Activated CD8-positive, alpha-beta T cell treated with anti-CD3 and anti-CD28 coated beads for 36 hours (primary cell): ENCODE results near the gene PLXNB1. TPM values are rescaled to one million over a fixed set of nuclear protein-coding genes. Genes with fewer than 3 reads are reported as not detected.

Source experiments
- ATAC-seq: fragments of 200-7000 bp; cut with Tn5 transposase; one replicate; pipeline ENCODE4 v1.10.0; 2021; ENCODE audit warnings: mild to moderate bottlenecking, moderate library complexity
- CTCF ChIA-PET: fragments of 350-600 bp; sonication (Branson Sonifier 250); formaldehyde crosslinking; loops from one replicate; lab custom pipeline; 2021; ENCODE audit warnings: antibody characterized with exemption; lab: Charles Lee
- POLR2A ChIA-PET: fragments of 350-600 bp; sonication (Branson Sonifier 250); formaldehyde crosslinking; loops from one replicate; lab custom pipeline; 2021; ENCODE audit warnings: antibody characterized with exemption; lab: Charles Lee
- DNase-seq: peaks from one replicate; pipeline ENCODE4 v3.0.0-alpha.2; 2020
- H3K27ac Mint-ChIP-seq: one replicate; pipeline ENCODE4 v1.8.0; 2021; ENCODE audit warnings: mild to moderate bottlenecking, mixed read lengths
- H3K27me3 Mint-ChIP-seq: one replicate; pipeline ENCODE4 v1.8.0; 2021; ENCODE audit warnings: mixed read lengths
- H3K36me3 Mint-ChIP-seq: one replicate; pipeline ENCODE4 v1.8.0; 2021; ENCODE audit warnings: low read depth, mixed read lengths
- H3K4me1 Mint-ChIP-seq: one replicate; pipeline ENCODE4 v1.8.0; 2021; ENCODE audit warnings: low read depth, mixed read lengths
- H3K4me3 Mint-ChIP-seq: one replicate; pipeline ENCODE4 v1.8.0; 2021; ENCODE audit warnings: mild to moderate bottlenecking, moderate library complexity, mixed read lengths
- H3K9me3 Mint-ChIP-seq: one replicate; pipeline ENCODE4 v1.8.0; 2021; ENCODE audit warnings: mixed read lengths
- intact Hi-C: fragments of 100-400 bp; cut with micrococcal nuclease; formaldehyde crosslinking; loops from one replicate; pipeline ENCODE4 v1.10.0; 2022
- total RNA-seq, 2 experiments: library from RNA; stranded (reverse); gene quantifications; one replicate each; pipeline ENCODE4 v1.2.3, GENCODE V29; 2021
- TF ChIP-seq, protein P1 (sequence below): fragments of 200-600 bp; IDR thresholded peaks from one replicate; pipeline ENCODE4 v1.8.0; 2022; ENCODE audit warnings: antibody characterized with exemption, mild to moderate bottlenecking

The PLXNB1 gene, protein sequence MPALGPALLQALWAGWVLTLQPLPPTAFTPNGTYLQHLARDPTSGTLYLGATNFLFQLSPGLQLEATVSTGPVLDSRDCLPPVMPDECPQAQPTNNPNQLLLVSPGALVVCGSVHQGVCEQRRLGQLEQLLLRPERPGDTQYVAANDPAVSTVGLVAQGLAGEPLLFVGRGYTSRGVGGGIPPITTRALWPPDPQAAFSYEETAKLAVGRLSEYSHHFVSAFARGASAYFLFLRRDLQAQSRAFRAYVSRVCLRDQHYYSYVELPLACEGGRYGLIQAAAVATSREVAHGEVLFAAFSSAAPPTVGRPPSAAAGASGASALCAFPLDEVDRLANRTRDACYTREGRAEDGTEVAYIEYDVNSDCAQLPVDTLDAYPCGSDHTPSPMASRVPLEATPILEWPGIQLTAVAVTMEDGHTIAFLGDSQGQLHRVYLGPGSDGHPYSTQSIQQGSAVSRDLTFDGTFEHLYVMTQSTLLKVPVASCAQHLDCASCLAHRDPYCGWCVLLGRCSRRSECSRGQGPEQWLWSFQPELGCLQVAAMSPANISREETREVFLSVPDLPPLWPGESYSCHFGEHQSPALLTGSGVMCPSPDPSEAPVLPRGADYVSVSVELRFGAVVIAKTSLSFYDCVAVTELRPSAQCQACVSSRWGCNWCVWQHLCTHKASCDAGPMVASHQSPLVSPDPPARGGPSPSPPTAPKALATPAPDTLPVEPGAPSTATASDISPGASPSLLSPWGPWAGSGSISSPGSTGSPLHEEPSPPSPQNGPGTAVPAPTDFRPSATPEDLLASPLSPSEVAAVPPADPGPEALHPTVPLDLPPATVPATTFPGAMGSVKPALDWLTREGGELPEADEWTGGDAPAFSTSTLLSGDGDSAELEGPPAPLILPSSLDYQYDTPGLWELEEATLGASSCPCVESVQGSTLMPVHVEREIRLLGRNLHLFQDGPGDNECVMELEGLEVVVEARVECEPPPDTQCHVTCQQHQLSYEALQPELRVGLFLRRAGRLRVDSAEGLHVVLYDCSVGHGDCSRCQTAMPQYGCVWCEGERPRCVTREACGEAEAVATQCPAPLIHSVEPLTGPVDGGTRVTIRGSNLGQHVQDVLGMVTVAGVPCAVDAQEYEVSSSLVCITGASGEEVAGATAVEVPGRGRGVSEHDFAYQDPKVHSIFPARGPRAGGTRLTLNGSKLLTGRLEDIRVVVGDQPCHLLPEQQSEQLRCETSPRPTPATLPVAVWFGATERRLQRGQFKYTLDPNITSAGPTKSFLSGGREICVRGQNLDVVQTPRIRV (N-terminal part only)
- total RNA-seq = 1 to 10 TPM; 3.7 TPM

DNA sequence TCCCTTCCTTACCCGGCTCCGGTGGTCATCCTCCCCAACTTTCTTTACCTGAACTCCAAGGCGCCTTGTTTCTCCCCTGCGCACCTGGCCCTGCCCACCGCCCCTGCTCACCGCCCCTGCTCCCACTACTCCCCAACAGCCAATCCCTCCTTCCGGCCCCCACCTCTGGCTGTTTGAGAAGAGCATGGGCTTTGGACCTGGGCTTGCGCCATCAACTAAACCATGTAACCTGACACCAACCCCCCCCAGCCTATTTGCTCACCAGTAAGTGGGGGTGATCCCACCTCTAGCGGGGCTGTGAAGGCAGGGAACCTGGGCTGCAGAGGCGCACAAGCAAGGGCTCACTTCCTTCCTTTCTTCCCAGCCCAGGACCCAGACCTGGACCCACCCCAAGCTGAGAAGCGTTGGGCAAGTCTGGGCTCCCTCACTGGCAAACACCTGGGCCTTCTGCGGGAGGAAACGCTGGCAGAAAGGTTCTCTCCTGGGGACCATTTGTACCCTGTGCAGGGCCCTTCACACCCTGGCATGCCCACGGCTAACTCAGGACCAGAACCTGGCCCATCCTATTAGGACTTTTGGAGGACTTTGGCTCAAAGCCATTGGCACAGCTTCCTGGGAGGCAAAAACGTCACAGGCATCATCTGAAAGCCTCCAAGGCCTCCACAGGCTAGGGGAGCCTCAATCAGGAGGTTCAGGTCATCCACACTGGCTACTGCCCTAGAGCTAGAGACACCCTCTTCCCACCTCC is at the start of gene PLXNB1:
Gene PLXNB1, minus strand, starts transcription at position 127 of the 748 bp plus-strand sequence. CDS start 5,475 bp downstream, outside the sequence.
- peak; percentile 8 for ATAC-seq
- DNase-seq = peak; percentile 32
- Mint-ChIP-seq H3K27me3 (peaks cover 6% of the 10 kb centered on the region), H3K27ac (no peak within 1 kb of the TSS), H3K9me3 (no peaks in the 10 kb centered on the region), H3K36me3 (peaks cover 12% of the 10 kb centered on the region), H3K4me3 (peak within 1 kb of the TSS; percentile 72), H3K4me1 (peaks cover 7% of the 10 kb centered on the region)
- POLR2A ChIA-PET = interaction anchor here (0.6 to 2.4 kb wide), 4 partner anchors 9 to 41 kb away, joined by 3 to 8 read pairs (median 4); partner anchors contain the start of genes CCDC51 and TMA7
- intact Hi-C loops = no loop called here
- CTCF ChIA-PET = no interaction called here
- TF ChIP-seq, protein P1, sequence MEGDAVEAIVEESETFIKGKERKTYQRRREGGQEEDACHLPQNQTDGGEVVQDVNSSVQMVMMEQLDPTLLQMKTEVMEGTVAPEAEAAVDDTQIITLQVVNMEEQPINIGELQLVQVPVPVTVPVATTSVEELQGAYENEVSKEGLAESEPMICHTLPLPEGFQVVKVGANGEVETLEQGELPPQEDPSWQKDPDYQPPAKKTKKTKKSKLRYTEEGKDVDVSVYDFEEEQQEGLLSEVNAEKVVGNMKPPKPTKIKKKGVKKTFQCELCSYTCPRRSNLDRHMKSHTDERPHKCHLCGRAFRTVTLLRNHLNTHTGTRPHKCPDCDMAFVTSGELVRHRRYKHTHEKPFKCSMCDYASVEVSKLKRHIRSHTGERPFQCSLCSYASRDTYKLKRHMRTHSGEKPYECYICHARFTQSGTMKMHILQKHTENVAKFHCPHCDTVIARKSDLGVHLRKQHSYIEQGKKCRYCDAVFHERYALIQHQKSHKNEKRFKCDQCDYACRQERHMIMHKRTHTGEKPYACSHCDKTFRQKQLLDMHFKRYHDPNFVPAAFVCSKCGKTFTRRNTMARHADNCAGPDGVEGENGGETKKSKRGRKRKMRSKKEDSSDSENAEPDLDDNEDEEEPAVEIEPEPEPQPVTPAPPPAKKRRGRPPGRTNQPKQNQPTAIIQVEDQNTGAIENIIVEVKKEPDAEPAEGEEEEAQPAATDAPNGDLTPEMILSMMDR = no peak

DNA sequence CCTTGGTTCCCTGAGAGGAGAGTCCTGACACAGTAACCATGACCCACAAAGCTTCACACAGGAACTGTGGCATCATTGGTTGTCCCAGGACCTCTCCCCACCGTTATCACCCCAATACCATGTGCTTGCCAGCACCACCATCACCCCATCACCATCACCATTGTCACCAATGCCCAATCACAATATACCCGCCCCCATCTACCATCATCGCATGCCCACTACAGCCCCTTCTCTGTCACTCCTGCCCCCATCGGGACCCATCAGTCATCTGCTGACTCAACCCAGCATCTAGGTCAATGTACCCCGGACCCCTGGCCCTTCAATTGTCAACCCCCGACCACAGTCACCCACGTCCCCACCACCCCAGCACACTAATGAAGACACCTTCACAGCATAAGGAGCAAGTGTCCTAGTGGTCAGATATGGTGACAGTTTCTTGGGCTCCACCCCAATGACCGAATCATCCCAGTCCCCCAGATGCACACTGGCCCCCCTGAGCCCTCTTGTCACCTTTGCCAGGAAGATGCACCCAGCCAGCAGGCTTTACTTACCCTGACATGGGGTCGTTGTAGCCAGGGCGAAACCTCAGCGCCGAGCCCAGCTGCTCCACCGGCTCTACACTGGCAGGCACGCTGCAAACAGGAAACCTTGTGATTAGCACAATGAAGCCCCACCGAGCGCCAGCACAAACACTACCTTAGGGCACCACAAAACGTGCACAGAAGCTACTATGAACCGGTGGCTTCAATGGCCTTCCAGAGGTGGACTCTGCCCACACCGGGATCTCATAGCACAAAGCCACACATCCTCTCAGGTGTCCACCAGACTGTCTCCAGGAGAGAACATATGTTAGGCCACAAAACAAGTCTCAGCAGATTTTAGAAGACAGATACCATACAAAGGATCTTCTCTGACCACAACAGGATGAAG is 49.0 kb upstream of the PLXNB1 start:
- Mint-ChIP-seq H3K36me3 (peaks cover 3% of the 10 kb centered on the region), H3K9me3 (no peaks in the 10 kb centered on the region), H3K27me3 (no peaks in the 10 kb centered on the region), H3K4me3 (peak overlapping the region; percentile 68), H3K27ac (peak overlapping the region; percentile 98), H3K4me1 (peaks cover 35% of the 10 kb centered on the region)
- ATAC-seq = peak; percentile 79
- ChIA-PET POLR2A (interaction anchor here (0.8 to 2.9 kb wide), 3 partner anchors 9 to 25 kb away, joined by 3 to 18 read pairs (median 3); a partner anchor contains a TSS), CTCF (interaction anchor here (0.7 to 1.8 kb wide), 2 partner anchors 28 to 43 kb away, joined by 3 to 4 read pairs; no protein-coding TSS in a partner anchor)
- TF ChIP-seq, protein P1 = no peak
- intact Hi-C loops = no loop called here
- peak; percentile 80 for DNase-seq

DNA sequence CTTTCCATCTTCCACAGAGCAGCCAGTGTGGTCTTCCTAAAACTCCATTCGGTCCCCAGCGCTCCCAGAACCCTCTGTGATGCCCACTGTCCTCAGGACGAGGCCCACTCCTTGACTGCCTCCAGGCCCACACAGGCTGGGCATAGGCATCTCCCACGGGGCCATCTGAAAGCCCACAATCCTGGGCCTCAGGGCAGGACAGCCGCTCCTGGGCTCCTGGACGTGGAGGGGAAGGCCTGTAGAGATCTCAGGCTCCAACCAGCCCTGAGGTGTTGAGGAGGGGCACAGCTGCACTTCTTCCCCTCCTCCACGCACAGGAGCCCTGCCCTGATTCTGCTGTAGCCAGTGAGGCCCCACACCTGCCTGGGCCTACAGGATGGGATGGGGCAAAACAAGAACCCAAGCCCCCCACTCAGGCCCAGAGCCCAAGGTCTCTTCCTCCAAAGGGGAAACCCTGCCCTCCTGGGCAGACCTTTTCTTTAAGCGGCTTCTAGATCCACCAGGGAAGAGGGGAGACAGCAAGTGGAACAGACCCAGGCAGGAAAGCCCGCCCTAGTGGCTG is 48.2 kb upstream of the PLXNB1 start:
- no peaks in the 10 kb centered on the region for H3K9me3 Mint-ChIP-seq
- H3K27ac Mint-ChIP-seq = peak overlapping the region; percentile 98
- ATAC-seq (no peak), DNase-seq (no peak)
- peaks cover 3% of the 10 kb centered on the region for H3K36me3 Mint-ChIP-seq
- intact Hi-C loops = no loop called here
- POLR2A ChIA-PET = interaction anchor here (1.0 to 2.9 kb wide), 2 partner anchors 11 to 37 kb away, joined by 3 to 18 read pairs; a partner anchor contains a TSS
- peaks cover 42% of the 10 kb centered on the region for H3K4me1 Mint-ChIP-seq
- H3K4me3 Mint-ChIP-seq = peak overlapping the region; percentile 68
- H3K27me3 Mint-ChIP-seq = no peaks in the 10 kb centered on the region
- CTCF ChIA-PET = interaction anchor here (1.5 to 1.8 kb wide), 2 partner anchors 29 to 42 kb away, joined by 4 to 5 read pairs; no protein-coding TSS in a partner anchor
- TF ChIP-seq, protein P1 = no peak
